Measurements from ENCODE around the gene BPTF.
A peak's percentile ranks its signal among the peaks of the same experiment; 100 is the strongest.
"Not testable (repeated sequence)": the region's sequence is repeated elsewhere in the genome, so short reads cannot be mapped to it uniquely, and the experiment has no call there.

BPTF gene

GRCh38 chr17:68016838-68017237 is 191.5 kb downstream of the BPTF start:
- no peak for DNase-seq

GRCh38 chr17:68018493-68018892 is 193.2 kb downstream of the BPTF start:
- DNase-seq: not testable (repeated sequence)

GRCh38 chr17:68019336-68019674 is 194.0 kb downstream of the BPTF start:
- DNase-seq: no peak

GRCh38 chr17:68019675-68020408 is 194.5 kb downstream of the BPTF start:
- DNase-seq: peak; percentile 72 to 97 (median 93)

GRCh38 chr17:68020409-68020756 is 195.1 kb downstream of the BPTF start:
- no peak for DNase-seq

GRCh38 chr17:68020791-68021190 is 195.5 kb downstream of the BPTF start:
- DNase-seq: peak in 1 of 14 donors; percentile 28

GRCh38 chr17:68021963-68022362 is 196.7 kb downstream of the BPTF start:
- DNase-seq: no peak

- DNase-seq: not testable (repeated sequence)
These were observed 197.2 kb downstream of the BPTF start for GRCh38 chr17:68022547-68022946.

GRCh38 chr17:68029512-68030215 is 204.4 kb downstream of the BPTF start:
- no peak for DNase-seq
